HG02973 (cell line): ENCODE results near the gene FAM90A26.
"Not testable (repeated sequence)": the region's sequence is repeated elsewhere in the genome, so short reads cannot be mapped to it uniquely, and the experiment has no call there.

Experiments used
- ATAC-seq: cut with Tn5 transposase; IDR thresholded peaks from one replicate; pipeline ENCODE4 v1.9.1; 2021; ENCODE audit warnings: moderate library complexity; ENCODE audit not compliant: unreplicated experiment

FAM90A26 gene

GRCh38 chr4:9155101-9155886 lies 14.9 kb upstream of the FAM90A26 start:
- not testable (repeated sequence) for ATAC-seq

- ATAC-seq, result not testable (repeated sequence)
Measured at GRCh38 chr4:9158392-9158791, 11.8 kb upstream of the FAM90A26 start.

GRCh38 chr4:9160046-9160445 lies 10.2 kb upstream of the FAM90A26 start:
- ATAC-seq, result not testable (repeated sequence)

GRCh38 chr4:9165990-9166389 lies 4.2 kb upstream of the FAM90A26 start:
- not testable (repeated sequence) for ATAC-seq

GRCh38 chr4:9210357-9210756 lies 40.1 kb downstream of the FAM90A26 start, which contains the start of gene USP17L10:
Gene USP17L10 (plus strand): TSS chr4:9210657. CDS start chr4:9210657, 0 bp downstream.
- not testable (repeated sequence) for ATAC-seq

GRCh38 chr4:9214701-9215100 lies 44.5 kb downstream of the FAM90A26 start:
- not testable (repeated sequence) for ATAC-seq

GRCh38 chr4:9215105-9215504 lies 44.9 kb downstream of the FAM90A26 start, which contains the start of gene USP17L11:
Gene USP17L11 (plus strand): TSS chr4:9215405. CDS start chr4:9215405, 0 bp downstream.
- ATAC-seq, result not testable (repeated sequence)

GRCh38 chr4:9219852-9220251 lies 49.6 kb downstream of the FAM90A26 start, which contains the start of gene USP17L12:
Gene USP17L12 (plus strand): TSS chr4:9220152. CDS start chr4:9220152, 0 bp downstream.
- ATAC-seq, result not testable (repeated sequence)

- ATAC-seq, result not testable (repeated sequence)
Measured at GRCh38 chr4:9224596-9224995, 54.4 kb downstream of the FAM90A26 start, which contains the start of gene USP17L13. Gene USP17L13 (plus strand): TSS chr4:9224896. CDS start chr4:9224896, 0 bp downstream.
